DMS114 treated with DMSO at 0.1 percent for 48 hours (cell line): ENCODE data around the gene TTC28.
"Not testable (repeated sequence)": the region's sequence is repeated elsewhere in the genome, so short reads cannot be mapped to it uniquely, and the experiment has no call there.

Experiments used
- DNase-seq: peaks from one replicate; lab custom pipeline; 2025; ENCODE audit not compliant: unreplicated experiment; lab: John Stamatoyannopoulos, UW

The TTC28 gene

DNA sequence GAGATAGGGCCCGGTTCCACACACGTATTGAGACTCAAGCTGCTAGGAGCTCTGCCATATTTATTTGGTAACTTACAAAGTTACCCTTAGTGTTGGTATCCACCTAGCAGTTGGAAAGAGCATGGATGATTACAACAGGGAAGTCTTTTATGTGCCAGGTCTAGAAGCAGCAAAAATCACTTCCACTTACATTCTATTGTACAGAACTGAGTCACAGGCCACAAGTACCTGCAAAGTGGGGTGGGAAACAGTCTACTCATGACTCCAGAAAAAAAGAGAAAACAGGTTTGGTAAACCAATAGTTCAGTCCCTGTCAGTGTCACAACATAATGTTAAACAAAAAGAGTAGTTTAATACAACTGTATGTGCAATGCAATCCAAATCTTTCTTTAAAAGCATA is 480.9 kb downstream of the TTC28 start:
- no peak for DNase-seq

DNA sequence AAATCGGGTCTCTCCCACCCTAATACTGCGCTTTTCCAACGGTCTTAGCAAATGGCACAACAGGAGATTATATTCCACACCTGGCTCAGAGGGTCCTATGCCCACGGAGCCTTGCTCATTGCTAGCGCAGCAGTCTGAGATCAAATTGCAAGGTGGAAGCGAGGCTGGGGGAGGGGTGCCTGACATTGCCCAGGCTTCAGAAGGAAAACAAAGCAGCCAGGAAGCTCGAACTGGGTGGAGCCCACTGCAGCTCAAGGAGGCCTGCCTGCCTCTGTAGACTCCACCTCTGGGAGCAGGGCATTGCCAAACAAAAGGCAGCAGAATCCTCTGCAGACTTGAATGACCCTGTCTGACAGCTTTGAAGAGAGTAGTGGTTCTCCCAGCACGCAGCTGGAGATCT is 488.1 kb downstream of the TTC28 start:
- DNase-seq, result not testable (repeated sequence)

- no peak for DNase-seq
Measured at GRCh38 chr22:28188178-28188879, 491.3 kb downstream of the TTC28 start.

- DNase-seq, result no peak
Measured at GRCh38 chr22:28187612-28188011, 492.0 kb downstream of the TTC28 start.

- DNase-seq, result no peak
Measured at GRCh38 chr22:28186641-28187040, 493.0 kb downstream of the TTC28 start.

DNA sequence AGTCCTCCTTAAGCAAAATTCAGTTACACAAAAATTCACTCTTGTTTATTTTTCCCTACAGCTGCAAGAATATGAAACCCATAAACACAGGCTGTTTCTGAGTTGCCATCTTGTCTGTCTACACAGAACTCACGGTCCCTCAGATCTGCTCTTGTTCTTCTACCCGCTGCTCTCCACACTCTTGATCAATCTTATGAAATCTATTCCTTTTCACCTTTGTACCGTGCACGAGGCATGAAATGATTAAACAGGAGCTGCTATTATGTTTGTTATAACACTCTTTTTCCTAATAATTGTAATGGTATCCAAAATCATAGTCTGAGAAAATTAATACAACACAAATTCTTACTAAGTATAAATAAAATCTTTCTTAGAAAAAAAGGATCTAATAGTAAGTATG is 494.5 kb downstream of the TTC28 start:
- DNase-seq, result no peak

- no peak for DNase-seq
Measured at GRCh38 chr22:28183078-28183860, 496.4 kb downstream of the TTC28 start.

DNA sequence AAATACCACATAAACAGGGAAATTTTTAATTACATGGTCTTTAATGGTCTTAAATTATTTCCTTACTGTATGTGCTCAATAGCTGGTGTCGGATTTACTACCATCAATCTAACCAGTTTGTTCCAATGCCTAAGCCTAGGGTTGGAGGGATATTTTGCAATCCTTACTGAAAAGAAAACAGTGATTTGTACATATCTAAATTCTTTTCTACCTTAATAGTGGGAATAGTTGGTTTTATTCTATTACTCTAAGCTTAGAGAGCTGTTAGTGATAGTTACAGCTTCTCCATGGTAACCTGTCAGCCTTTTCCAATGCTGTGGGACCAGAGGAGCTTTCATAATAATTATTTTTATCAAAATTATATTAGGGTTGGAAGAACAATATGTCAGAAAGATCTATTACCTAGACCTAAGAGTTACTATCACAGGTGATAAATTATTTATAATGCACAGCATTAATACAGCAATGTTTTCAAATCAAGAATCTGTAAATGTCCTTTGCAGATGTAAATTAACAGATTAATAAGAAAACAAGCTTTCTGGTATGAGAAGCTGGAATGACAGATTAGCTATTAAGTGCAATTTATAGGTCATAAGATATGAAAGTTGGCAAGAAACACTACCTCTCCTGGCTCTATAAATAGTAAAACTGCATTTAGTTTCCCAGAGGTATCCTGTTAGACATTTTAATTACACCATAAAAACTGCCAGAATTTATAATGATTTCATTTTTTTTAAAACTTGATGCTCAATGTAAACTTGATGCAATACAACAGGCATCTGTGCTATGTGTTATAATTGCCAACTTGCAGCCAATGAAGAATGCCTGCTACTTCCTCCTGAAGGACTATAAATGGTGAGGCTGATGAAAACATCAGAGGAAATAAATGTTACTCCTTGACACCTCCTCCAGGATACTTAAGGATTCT is 498.6 kb downstream of the TTC28 start:
- DNase-seq, result no peak

DNA sequence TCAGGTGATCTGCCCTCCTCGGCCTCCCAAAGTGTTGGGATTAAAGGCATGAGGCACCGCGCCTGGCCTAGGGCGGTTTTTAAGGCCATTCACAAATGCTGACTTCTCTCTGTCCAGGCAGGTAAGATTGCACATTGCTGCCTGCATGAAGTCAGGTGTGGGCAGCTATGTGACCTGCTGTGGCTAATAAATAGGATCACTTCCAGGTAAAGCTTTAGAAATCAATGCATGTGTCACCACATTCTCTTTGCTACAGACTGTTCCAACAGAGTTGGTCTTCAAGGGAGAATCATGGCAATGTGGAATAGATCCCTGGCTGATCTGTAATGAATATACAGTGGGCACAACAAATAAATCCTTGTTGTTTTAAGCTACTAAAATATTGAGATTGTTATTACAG is 500.2 kb downstream of the TTC28 start:
- no peak for DNase-seq

- DNase-seq, result no peak
Measured at GRCh38 chr22:28175730-28176492, 503.7 kb downstream of the TTC28 start.

- no peak for DNase-seq
Measured at GRCh38 chr22:28174509-28174908, 505.1 kb downstream of the TTC28 start.

DNA sequence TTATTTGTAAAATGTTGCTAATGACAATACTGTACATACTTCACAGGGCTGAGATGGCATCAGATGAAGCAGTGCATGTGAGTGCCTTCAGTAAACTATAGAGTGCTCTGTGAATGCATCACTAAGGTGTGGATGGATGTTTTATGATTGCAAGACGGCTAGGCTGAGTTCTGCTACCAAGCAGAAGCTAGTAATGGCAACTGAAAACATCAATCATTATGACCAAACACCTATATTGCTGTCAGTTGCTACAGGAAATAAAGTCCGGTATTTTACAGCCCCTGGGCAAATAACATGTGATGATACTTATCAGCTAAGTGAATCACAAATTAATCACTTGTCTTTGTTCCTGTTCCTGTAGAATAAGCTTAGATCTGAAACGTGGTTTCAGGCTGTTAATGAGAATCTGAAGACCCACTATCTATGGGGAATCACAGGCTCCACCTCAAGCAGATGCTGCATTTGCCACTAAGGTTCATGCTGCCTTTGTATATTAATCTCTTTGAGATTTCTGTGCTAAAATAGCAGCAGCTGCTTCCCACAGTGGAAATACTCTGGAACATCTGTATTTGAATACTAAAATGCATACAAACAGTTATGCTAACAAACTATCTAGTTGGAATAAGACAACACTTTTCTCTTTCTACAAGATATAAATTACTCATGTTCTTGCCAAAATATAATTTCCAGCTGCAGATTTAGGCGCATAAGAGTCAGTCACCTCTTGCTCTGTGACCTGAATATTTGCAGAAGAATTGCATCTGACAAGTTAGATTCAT is 506.6 kb downstream of the TTC28 start:
- no peak for DNase-seq

GRCh38 chr22:28171712-28172111 is 507.9 kb downstream of the TTC28 start:
- no peak for DNase-seq

DNA sequence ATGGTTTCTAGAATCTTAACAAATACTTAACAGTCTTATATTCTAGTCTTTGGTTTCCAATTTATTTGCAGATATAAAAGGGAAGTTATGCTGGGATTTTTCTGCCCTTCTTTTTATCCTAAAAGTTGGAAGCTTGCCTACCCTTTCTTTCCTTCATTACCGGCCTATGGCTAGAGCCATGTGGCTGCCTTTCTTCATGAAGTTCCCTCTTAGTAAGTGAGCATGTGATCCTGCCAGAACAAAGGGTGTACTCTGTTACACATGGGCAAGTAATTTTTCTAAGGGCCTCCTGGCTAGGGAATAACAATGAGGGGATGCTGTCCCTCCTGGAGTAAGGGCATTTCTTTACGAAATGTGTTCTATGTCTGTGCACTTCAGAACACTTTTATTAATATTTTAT is 508.5 kb downstream of the TTC28 start:
- DNase-seq, result no peak

DNA sequence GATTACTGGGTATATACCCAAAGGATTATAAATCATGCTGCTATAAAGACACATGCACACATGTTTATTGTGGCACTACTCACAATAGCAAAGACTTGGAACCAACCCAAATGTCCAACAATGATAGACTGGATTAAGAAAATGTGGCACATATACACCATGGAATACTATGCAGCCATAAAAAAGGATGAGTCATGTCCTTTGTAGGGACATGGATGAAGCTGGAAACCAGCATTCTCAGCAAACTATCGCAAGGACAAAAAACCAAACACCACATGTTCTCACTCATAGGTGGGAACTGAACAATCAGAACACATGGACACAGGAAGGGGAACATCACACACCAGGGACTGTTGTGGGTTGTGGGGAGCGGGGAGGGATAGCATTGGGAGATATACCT is 510.3 kb downstream of the TTC28 start:
- not testable (repeated sequence) for DNase-seq

DNA sequence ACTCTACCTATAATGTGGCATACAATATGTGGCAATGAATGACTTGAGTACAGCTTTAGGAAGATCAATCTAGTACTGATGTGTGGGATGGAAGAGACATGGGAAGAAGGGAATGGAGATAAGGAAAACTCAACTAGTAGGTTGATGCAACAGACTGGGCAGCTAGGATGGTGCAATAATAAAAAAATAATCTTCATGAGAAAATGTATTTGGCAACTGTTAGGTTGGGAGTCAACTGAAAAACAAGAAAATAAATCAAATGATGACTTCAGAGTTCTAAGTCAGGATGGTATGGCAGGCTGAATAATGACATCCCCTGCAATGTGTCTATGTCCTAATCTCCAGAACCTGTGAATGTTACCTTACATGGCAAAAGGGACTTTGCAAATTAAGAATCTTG is 523.8 kb downstream of the TTC28 start:
- DNase-seq, result no peak

DNA sequence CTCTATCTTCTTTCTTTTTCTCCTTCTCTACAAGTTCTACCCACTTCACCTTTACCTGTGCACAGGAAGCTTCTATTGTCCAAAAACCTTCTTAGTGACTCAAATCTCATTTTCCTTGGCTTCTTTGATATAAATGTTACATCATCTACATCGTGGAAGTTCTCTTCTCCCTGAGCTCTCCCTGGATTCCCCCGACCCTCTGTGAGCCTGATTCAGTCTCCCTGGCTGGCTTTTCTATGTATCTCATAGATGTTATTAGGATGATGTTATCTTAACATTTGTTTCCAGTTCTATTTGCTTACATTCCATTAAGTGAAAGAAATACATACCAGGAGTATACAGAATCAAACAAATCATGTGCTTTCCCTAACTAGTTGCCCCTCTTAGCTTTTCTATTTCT is 524.8 kb downstream of the TTC28 start:
- DNase-seq, result no peak

DNA sequence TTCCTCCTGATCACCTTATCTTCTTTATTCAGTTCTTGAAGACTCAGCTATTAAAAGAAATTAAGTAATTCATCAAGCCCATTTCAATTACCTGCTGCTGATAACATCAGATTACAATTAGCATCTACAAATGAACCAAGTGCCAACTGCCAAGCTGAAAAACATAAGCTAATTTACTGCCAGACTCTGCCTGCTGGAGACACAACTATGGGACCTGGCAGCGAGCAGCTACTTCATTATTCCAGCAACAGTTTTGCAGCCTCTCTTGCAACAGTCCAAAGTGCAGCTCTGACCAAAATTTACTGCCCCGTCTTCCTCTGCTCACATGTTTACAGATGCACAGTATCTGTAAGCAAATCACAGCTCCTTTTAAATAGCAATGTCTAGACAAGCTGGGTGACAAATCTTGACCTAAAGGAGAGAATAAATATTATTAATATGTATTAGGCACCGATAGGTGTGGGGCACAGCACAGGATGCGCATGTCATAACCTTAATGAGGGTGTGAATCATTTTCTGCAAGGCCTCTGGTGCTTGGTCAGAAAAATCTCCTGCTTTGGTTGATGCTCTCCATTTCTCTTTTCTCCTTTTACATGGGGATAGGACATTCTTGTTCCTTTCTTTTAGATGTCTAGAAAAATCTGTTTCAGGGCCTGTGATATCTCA is 528.4 kb downstream of the TTC28 start:
- DNase-seq, result no peak

- no peak for DNase-seq
Measured at GRCh38 chr22:28148816-28149465, 530.7 kb downstream of the TTC28 start.
